Measurements from ENCODE around the gene PSMD2.

PSMD2 gene

GRCh38 chr3:184358124-184358767 is 59.2 kb downstream of the PSMD2 start:
- TF ChIP-seq GATA2 (IDR thresholded peaks at IDR 0.05; ENCODE audit: low read depth, low read length) = no peak
